HG02642 (cell line): Measurements from ENCODE around the gene RIPPLY1.

Source experiments
- ATAC-seq: cut with Tn5 transposase; IDR thresholded peaks from one replicate; pipeline ENCODE4 v1.9.1; 2021; ENCODE audit warnings: mild to moderate bottlenecking; ENCODE audit not compliant: unreplicated experiment, poor library complexity

The RIPPLY1 gene

DNA sequence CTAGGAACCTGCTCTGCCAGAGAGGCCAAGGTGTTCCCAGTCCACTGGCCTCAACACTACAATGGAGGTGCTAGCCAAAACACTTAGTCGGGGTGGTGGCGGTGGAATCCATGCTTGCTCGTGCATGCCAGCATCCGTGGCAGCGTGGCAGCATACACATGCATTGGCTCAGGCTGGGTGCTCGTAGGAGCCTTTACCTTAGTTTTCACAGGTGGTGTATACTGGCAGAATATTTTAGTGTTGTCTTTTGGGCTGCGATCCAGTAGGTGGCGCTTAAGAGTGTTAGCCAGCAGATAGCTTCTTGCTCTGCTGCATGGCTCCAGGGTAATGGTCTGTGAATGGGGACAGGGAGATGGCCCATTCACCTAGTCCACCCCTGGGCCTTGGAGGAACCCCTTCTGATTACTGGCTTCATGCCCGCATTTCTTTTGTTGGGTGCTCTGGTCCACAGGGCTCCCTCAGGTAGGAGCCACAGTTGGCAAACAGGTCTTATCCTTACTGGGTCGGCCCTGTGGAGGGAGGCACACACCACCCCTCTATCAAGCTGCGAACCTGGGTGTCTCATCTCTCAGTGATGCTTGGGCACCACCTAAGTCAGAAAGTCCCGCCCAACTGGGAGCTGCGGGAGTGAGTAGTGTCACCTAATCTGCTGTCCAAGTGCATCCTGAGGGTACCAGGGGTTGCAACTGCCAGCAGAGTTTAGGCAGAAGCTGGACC, 40.0 kb downstream of the RIPPLY1 start:
- ATAC-seq: peak; percentile 67
